Renal cortex interstitium (tissue), 15 donors: Measurements from ENCODE around the gene TTF1. TPM values are rescaled to one million over a fixed set of nuclear protein-coding genes. Genes with fewer than 3 reads are reported as not detected.

ENCODE experiments used
- DNase-seq, 11 donors: peaks; one replicate each; pipeline ENCODE4 v3.0.0-alpha.2; 2013; ENCODE audit warnings: low read depth in 9 of 11, low spot score in 4 of 11; ENCODE audit errors: extremely low read depth in 1 of 11
- long read RNA-seq, 16 experiments: transcript quantifications; one replicate each; lab custom pipeline, GENCODE V29; 2026
- polyA plus RNA-seq, 3 donors: library from polyadenylated mRNA; unstranded; fragments of 120-200 nt; gene quantifications; one replicate each; pipeline ENCODE4 v1.2.1, GENCODE V29; 2013; ENCODE audit not compliant: insufficient read length in 3 of 3

TTF1 gene, protein sequence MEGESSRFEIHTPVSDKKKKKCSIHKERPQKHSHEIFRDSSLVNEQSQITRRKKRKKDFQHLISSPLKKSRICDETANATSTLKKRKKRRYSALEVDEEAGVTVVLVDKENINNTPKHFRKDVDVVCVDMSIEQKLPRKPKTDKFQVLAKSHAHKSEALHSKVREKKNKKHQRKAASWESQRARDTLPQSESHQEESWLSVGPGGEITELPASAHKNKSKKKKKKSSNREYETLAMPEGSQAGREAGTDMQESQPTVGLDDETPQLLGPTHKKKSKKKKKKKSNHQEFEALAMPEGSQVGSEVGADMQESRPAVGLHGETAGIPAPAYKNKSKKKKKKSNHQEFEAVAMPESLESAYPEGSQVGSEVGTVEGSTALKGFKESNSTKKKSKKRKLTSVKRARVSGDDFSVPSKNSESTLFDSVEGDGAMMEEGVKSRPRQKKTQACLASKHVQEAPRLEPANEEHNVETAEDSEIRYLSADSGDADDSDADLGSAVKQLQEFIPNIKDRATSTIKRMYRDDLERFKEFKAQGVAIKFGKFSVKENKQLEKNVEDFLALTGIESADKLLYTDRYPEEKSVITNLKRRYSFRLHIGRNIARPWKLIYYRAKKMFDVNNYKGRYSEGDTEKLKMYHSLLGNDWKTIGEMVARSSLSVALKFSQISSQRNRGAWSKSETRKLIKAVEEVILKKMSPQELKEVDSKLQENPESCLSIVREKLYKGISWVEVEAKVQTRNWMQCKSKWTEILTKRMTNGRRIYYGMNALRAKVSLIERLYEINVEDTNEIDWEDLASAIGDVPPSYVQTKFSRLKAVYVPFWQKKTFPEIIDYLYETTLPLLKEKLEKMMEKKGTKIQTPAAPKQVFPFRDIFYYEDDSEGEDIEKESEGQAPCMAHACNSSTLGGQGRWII
- 10 to 100 TPM; 19.1 to 21.6 (median 20.1) TPM for polyA plus RNA-seq
- long read RNA-seq, donor 1, partial matches to known transcripts, result 0 of 1 reads
- long read RNA-seq, donor 1, other reads (novel, unspliced or antisense), result 0 of 1 reads
- long read RNA-seq, donor 2, partial matches to known transcripts, result 8 of 8 reads
- long read RNA-seq, donor 2, other reads (novel, unspliced or antisense), result 0 of 8 reads
- long read RNA-seq, donor 3, partial matches to known transcripts, result 13 of 15 reads
- long read RNA-seq, donor 3, other reads (novel, unspliced or antisense), result 0 of 15 reads
- long read RNA-seq, donor 4, partial matches to known transcripts, result 10 of 11 reads
- long read RNA-seq, donor 4, other reads (novel, unspliced or antisense), result 0 of 11 reads
- long read RNA-seq, donor 5, result 0 reads
- long read RNA-seq, donor 6, partial matches to known transcripts, result 8 of 9 reads
- long read RNA-seq, donor 6, other reads (novel, unspliced or antisense), result 0 of 9 reads
- long read RNA-seq, donor 7, partial matches to known transcripts, result 7 of 7 reads
- long read RNA-seq, donor 7, other reads (novel, unspliced or antisense), result 0 of 7 reads
- long read RNA-seq, donor 8, partial matches to known transcripts, result 35 of 36 reads
- long read RNA-seq, donor 8, other reads (novel, unspliced or antisense), result 0 of 36 reads
- long read RNA-seq, donor 9, partial matches to known transcripts, result 9 of 11 reads
- long read RNA-seq, donor 9, other reads (novel, unspliced or antisense), result 0 of 11 reads
- long read RNA-seq, donor 10, partial matches to known transcripts, result 8 of 8 reads
- long read RNA-seq, donor 10, other reads (novel, unspliced or antisense), result 0 of 8 reads
- long read RNA-seq, donor 11, partial matches to known transcripts, result 16 of 16 reads
- long read RNA-seq, donor 11, other reads (novel, unspliced or antisense), result 0 of 16 reads
- long read RNA-seq, donor 12, partial matches to known transcripts, result 0 of 2 reads
- long read RNA-seq, donor 12, other reads (novel, unspliced or antisense), result 0 of 2 reads
- long read RNA-seq, donor 13, result 0 reads
- long read RNA-seq, donor 14, partial matches to known transcripts, result 23 of 23 reads
- long read RNA-seq, donor 14, other reads (novel, unspliced or antisense), result 0 of 23 reads
- long read RNA-seq, donor 15, result 0 reads
- long read RNA-seq, donor 16, partial matches to known transcripts, result 41 of 47 reads
- long read RNA-seq, donor 16, other reads (novel, unspliced or antisense), result 0 of 47 reads

DNA sequence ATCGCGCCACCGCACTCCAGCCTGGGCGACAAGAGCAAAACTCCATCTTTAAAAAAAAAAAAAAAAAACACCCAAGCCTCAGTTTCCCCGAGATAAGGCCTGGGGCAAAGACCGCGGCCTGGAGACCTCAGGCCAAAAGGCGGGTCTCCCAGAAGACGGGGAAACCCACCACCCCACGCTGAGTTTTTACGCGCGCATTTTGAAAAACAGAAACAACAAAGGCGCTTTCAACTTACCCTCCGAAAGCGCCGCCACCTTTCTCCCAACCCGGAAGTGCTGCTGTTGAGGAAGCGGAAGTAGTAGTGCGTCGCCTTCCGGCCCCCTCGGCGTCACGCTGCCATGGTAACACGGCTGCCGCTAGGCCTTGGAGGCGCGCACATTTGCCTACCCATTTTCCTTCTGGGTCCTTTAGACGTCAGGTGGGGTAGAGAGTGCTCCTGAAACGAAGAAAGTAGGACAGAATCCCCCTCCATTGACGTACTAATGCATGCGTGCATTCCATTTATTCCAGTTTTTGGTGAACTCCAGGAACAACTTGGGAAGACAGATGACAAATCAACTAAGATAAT, at the start of gene TTF1:
TSS of gene TTF1 (minus strand) at position 287 of the 569 bp plus-strand sequence. CDS start 4,019 bp downstream, outside the sequence.
- peak; percentile 58 to 91 (median 84) for DNase-seq

DNA sequence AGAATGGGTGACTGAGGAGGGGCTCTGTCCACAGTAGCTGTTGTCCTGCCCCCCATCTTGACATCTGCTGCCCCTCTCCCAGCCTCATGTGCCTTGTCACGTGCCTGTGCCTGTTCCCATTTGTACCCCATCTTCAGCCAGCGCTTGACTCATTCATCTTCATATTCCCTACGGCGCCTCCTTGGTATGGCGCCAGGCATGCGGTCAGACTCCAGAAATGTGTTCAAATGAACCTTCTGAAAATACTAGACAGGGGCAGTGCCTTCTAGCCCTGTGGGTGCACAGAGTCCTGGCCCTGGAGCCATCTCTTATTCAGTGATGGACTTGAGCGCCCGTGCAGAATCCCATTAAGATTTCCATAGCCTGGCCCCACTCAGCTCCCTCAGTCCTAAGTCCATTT, 49.6 kb upstream of the TTF1 start:
- DNase-seq, result no peak

DNA sequence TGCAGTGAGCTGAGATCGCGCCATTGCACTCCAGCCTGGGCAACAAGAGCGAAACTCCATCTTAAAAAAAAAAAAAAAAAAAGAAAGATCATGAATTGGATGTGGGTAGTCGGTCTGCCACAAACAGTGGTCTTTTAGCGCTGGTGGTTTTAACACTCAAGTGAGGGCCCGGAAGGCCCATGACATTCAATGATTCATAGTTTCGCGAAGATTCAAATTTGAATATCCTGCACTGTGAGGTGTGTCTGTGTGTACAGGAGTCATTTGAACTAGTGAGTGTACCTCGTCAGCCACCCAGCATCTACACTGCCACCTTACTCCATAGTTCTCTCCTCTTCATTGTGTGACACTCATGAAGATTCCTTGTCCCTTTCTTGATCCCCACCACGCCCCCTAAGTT, 44.6 kb upstream of the TTF1 start:
- no peak for DNase-seq

DNA sequence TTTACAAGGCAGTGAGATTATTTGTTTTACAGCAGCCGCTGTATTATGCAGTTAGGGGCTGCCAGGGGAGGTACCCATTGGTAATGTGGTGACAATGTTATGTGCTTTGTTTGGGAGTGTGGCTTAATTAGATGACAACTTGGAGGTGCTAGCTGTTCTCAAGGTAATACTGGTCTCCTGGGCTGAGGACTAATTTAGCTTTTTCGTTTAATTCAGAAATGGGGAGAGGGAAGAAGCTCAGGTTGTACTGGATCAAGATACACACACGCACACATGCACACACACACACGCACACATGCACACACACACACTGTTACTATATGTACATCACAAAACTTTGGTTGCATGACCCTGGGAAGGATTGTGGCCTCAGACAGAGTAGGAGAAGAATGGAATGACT, 41.3 kb upstream of the TTF1 start:
- DNase-seq, result no peak

DNA sequence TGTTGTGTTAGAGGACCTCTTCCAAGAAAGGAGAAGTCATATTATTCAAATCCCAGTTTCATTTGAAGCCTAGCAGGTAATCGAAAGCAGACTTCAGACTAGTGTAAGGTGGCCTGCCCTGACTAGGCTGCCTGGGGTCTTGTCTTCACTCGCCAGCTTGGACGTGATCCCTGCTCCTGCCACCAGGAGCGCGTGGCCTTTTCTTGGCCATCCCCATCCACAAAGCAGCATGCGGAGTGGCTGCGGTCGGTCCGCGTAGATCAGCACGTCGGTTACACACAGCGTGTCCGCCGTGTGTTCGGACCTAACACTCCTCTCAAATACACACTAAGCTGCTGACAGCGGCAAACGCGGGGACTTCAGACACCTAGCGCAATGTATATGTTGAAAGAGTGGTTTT, 40.7 kb upstream of the TTF1 start:
- DNase-seq, result no peak

DNA sequence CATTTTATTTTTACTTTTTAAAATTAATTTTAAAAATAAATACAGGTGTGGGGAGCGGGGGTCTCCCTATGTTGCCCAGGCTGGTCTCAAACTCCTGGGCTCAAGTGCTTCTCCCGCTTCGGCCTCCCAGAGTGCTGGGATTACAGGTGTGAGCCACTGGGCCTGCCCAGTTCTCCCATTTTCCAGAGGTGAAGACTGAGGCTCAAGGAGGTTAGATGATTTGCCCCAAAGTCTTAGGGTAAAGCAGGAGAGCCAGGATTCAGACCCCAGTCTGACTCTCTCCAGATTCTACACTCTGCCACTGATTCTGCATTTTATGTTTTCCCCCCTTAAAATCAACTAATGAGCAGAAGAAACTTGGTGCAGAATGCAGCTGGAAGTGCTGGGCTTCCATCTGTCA, 40.2 kb upstream of the TTF1 start:
- no peak for DNase-seq

DNA sequence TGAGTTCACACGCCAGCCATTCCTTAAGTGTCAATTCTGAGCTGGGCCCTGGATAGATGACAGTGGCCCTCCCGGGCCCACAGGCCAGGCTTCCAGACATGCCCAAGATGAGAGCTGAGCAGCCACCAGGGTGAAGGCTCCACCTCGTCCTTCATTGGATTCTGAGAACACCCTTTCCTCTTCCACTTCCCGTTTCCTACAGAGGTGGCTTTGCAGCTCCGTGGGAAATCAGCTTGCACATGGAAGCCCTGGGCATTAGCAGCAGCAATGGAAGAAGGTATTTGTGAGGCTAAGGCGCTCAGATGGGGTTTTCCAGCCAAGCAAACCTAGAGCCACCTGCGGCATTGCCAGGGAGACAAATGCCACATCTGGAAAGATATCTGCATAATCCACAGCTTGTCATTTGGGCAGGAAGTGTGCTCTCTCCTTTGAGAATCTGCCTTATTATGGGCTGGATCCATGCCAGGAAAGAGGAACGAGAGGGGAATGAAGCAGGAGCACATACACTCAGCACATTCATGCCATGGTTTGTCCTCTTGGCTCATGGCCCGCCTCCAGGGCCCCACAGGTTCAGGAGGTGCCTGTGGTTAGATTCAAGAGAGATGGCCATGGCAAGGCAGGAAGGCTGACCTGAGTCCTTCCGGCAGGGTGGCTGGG, 37.4 kb upstream of the TTF1 start:
- DNase-seq, result no peak

DNA sequence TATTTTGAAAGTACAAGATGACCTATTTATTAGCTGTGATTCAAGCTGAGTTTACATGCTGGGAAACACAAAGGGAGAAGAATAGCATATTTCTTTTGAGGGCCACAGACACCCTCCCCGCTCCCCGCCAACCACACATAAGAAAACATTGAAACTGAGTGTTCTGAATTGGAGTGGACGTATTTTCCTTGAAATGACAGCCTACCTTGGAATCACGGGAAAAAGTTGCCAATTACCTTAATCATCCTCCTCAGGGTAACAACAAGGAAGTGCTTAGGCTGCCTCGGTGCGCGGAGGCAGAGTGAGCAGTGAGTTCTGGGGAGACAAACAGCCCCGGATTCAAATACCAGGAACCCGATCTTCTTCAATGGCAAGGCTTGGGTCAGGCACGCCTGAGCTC, 34.8 kb upstream of the TTF1 start:
- no peak for DNase-seq

DNA sequence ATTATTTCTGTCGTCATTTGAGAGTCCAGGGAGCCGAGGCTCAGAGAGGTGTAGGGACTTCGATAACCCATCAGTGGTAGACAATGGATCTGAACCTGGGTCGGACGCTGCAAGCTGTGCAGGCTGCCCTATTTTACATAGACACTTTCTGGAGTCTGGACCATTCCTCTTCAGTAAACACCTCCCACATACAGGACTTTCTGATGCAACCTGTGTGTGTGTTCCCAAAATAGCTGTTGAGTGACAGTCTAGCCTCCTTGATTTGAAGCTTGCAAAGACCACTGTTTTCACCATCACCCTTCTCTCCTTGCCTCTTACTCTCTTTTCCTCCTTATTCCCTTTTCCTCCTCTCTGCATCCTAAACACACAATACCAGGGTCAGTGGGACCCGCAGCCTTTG, 34.1 kb upstream of the TTF1 start:
- DNase-seq, result no peak

DNA sequence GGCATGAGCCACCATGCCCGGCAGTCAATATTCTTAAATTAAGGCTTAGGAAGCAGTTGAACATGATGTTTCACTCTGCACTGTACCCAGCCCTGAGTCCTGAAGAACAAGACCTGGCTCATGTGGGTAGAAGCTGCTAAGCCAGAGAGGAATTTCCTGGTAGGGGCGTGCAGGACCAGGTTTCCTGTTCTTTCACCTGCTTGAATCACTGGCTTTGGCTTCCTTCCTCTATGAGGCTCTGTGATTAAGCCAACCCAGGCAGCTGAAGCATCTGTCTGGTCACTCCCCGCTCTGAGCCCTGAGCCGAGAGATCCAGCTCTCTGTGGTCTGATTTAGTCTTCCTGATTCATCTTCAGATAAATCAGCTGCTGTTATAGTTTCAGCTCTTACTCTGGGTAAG, 32.5 kb upstream of the TTF1 start:
- DNase-seq, result no peak

DNA sequence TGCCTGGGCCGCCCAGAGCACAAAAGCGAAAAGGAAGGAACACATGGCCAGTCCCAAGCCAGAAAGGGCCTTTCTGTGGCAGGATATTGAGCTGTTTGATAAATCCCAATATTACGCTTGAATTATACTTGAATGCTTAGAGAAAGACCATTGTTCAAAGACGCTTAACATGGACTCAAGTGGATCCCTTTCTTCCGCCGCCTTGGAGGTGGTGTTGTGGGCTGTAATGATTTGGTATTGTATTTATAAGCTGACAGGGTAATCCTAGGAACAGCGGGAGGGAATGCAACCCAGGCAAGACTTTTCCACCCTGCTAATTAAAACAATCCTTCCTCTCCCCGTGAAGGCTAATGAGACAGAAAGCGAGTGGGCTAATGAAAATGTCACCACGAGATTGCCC, 28.2 kb upstream of the TTF1 start:
- DNase-seq, result no peak

DNA sequence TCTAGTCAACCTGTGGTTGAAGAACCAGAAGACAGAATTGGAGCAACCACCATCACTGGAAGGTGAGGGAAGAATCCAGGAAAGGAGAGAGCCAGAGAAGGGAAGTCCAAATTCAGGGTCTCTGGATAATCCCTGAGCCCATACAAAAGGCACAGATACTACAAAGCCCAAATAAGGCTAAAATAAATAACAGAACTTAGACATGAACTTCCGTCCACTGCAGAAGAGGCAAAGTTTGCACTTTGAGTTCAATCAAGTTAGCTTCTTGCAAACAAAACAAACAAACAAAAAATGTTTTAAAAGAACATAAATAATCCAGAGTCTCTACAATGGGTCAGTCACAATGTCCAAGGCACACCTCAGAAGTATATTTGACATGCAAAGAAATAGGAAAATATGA, 24.4 kb upstream of the TTF1 start:
- no peak for DNase-seq

DNA sequence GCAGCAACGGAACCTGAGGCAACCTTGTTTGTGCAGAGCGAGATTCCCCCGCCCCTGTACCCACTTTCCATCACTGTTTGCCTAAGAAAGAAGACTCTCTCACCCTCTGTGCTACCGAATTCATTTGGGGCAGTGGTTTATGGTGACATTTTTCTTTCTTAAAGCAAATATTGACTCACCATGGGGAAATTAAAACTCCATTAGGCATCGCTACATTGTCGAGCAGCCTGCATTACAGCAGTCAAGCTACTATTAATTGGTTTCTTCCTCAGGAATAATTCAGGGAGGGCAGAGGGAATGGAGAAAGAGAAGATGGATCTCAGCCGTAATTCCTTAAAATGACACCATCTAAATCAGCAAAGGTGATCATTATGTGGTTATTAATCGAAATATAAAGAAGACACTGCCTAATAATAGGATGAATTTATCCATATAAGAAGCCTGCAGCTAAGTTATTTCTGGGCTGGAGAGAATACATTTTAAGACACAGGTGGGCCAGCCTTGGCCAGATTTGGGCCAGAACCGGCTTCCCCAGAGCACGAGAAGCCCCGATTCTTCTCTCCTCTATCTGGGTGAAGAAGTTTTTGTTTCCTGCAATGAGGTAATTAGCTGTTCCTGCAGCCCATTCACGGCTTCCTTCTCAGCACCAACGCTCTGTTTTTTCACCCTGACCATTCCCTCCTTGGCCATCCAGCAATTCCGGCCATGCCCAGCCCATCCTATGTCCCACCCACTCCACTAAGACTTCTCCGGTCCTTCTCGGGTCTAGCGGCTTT, 20.2 kb upstream of the TTF1 start:
- no peak for DNase-seq

DNA sequence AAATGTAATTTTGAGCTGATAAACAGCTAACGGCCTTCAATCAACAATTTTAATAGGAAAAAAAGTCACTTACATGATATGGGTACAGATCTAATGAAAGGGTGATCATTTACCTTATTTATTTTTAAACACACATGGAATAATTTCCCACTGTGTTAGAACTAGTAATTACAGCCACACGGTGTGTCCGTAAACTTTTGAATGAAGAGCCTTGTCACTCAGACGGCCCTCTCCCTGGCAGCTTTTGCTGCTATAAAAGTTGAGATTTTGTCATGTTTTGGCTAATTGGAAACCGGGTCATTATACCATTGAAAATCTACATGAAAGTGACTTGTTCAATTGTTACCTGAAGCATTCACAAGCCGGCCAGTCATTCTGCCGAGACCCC, 19.0 kb upstream of the TTF1 start:
- DNase-seq, result no peak

DNA sequence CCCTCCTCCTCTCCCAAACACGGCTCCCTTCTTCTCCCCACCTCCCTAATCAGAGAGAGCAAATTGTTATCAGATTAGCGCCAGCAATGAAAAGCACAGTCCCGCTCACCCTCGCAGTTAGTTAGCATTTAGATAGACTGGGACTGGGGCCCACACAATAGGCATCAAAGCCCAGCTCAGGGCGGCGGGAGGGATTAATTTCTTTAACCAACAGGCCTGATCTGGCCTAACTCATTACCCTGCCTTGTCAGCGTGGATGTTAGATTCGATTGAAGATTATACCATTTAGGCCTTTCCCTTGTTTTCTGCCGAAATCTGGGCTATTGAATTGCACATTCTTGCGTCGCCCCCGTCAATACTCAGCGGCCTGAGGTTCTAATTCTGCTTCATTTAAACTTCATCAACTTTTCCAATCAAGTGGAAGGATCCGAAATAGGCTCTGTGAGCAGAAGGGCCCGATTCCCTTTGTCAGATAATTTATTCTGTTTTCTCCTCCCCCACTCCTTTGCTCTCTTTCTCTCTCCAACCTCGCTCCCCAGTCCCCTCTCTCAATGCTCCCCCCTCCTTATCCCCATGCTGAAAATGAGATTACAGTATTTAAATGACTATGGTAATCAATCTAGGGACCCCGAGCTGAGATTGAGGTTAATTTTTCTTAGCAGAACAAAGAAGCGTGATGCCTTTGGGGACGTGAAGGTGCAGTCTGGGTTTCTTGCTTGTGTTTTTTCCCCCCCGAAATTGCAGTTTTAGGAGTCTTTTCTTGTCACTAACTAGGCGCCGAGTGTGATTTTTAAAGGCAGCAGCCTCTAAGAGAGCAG, 18.4 kb upstream of the TTF1 start:
- DNase-seq, result no peak
